GM21381 (cell line): Measurements from ENCODE around the gene GBP5.

Experiments used
- ATAC-seq: cut with Tn5 transposase; IDR thresholded peaks from one replicate; pipeline ENCODE4 v1.9.1; 2021; ENCODE audit warnings: mild to moderate bottlenecking, moderate library complexity; ENCODE audit not compliant: unreplicated experiment

Gene GBP5, protein sequence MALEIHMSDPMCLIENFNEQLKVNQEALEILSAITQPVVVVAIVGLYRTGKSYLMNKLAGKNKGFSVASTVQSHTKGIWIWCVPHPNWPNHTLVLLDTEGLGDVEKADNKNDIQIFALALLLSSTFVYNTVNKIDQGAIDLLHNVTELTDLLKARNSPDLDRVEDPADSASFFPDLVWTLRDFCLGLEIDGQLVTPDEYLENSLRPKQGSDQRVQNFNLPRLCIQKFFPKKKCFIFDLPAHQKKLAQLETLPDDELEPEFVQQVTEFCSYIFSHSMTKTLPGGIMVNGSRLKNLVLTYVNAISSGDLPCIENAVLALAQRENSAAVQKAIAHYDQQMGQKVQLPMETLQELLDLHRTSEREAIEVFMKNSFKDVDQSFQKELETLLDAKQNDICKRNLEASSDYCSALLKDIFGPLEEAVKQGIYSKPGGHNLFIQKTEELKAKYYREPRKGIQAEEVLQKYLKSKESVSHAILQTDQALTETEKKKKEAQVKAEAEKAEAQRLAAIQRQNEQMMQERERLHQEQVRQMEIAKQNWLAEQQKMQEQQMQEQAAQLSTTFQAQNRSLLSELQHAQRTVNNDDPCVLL

DNA sequence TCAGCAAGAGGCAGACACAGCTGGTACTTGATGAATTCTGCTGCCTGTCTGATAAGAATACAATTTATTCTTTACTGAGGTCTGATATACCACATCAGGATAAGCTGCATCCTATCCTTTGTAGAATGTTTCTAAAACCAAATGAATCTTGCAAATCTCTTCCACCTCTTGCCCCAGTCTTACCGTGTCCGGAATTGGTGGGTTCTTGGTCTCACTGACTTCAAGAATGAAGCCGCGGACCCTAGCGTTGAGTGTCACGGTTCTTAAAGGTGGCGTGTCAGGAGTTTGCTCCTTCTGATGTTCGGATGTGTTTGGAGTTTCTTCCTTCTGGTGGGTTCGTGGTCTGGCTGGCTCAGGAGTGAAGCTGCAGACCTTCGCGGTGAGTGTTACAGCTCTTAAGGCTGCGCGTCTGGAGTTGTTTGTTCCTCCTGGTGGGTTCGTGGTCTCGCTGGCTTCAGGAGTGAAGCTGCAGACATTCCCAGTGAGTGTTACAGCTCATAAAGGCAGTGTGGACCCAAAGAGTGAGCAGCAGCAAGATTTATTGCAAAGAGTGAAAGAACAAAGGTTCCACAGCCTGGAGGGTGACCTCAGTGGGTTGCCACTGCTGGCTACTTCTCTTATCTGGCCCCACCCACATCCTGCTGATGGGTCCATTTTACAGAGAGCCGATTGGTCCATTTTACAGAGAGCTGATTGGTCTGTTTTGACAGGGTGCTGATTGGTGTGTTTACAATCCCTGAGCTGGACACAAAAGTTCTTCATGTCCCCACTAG lies at the start of gene GBP5:
Gene GBP5, minus strand, starts transcription at position 592 of the 773 bp plus-strand sequence. CDS start 3,305 bp downstream, outside the sequence.
- ATAC-seq = peak; percentile 59

DNA sequence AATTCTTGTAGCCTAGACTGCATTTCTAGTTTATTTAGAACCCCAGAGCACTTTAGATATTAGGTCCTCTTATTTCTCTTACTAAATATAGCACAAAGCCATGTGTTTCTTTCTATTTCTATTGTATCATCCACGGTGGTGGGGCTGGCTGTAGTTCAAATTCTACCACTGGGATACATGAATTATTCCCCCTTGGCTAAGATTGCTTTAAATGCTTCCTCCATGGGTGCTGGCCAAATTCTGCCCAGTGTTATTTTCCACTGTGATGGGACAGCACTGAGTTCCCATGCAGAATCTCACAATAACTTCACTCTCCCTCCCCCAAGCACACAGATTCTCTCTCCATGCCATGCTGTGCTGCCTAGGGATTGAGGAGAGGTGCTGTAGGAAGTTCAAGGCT lies 49.7 kb upstream of the GBP5 start:
- no peak for ATAC-seq

DNA sequence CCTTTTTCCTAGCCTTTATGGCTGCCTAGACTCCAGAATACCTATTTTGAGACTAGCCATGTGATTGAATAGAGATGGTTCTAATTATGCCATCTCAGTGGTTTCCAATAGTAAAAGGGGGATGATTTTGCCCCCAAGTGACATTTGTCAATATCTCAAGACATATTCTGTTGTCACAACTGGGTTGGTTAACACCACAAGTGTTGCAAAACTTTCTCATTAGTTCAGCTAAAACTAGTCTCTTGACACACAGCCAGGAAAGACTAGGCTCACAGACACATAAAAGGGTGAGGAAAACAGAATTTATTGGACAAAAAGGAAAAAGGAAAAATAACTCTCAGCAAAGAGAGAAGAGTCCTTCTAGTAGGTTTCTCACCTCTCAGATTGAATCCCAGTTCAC lies 39.9 kb upstream of the GBP5 start:
- no peak for ATAC-seq

DNA sequence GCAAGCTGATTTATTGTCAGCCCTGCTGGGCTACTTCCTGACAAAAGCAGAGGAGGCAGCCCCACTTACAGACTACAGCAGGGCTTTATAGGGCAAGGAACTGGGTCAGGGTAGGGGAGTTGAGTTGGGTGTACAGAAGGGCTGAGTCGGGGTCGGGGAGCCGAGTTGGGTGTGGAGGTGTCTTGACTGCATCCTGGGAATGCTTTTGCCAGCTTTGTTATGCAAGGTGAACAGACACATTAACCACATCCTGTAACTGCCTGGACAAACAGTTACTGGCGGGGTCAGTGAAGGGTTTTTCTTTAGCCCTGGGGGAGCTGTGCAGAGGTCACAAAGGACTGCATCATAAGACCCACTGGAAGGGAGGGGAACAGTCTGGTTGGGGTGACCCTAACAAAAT lies 39.1 kb upstream of the GBP5 start:
- ATAC-seq = peak; percentile 61

DNA sequence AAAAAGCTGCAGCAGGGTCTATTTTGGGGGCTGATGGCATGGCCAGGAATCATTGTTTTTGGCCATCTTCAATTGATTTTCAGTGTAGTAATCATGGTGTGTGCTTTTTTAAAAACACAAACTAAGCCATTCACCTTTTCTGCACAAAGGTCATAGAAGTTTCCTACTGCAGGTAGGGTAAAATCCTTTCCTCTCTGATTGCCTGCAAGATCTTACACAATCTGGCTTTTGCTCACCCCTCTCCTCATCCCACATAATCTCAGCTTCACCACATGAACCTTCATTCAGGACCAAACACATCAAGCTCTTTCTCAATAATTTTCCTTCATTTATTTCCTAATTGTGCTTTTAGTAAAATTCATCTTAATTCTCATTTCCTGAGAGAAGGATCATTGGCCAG lies 38.3 kb upstream of the GBP5 start:
- no peak for ATAC-seq

DNA sequence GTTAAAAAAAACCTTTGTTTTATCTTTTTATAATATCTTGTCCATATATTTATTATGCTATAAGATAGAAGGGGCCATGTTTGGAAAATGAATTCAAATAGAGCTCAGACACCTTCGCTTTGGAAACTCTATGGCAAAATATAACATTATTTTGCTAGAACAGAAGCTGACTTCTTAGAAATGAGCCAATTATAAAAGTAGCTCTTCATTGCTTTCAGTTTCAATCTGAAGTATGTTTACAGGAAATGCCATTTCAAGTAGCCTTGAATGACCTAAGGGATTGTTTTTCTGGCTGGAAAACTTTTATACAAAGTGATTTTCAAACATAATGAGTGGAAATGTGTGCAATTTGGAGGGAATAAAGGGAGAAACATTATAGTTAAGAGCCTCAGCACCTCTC lies 37.8 kb upstream of the GBP5 start:
- ATAC-seq = peak; percentile 76

DNA sequence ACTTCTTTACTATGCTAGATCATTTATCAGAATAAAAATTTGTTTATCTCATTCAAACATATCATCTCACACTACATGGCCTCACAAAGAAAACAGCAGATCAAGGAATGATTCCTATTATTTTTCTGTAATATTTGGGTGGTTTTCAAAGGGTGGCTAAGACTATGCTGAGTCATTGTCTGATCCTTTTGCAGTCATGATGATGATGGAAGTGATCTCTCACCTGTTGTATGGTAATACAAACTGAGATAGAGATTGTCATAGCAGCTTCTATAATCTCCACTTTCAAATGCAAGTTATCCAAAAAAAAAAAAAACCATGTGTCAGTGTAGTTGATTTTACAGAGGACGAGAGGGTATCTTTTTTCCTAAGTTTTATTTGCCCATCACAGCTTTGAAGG lies 37.2 kb upstream of the GBP5 start:
- ATAC-seq = no peak

DNA sequence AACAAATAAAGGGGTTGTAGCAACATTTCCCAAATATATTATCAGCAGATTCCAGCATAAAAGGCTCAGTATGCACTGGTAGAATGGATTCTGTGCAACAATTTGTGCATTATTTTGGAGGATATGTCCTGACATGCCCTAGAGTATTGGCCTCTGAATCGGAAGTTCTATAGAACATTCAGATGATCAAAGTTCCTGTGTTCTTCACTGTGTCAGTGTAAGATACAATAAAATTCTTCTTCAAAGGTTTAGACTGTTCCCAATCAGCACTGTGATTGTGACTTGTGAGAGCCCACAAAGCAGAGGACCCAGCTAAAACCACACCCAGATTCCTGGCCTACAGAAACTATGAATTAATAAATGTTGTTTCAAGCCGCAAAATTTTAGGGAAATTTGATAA lies 33.6 kb upstream of the GBP5 start:
- no peak for ATAC-seq

DNA sequence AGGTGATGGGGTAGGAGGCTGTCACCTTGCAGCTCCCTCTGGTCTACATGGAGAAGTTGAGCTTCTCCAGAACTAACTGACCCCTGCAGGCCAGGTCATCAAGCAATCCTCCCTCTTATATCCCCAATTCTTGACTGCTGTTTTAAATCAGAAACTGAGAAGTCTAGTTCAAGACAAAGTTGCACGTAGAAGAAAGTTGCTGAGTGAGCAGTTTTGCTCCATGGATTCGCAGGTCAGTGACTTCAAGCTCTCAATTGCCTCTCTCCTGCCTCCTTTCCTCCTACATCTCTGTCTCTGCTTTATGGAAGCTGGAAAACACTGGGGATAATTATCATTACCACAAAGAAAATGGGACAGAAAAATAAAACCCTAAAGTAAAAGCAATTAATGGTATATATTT lies 32.8 kb upstream of the GBP5 start:
- no peak for ATAC-seq

DNA sequence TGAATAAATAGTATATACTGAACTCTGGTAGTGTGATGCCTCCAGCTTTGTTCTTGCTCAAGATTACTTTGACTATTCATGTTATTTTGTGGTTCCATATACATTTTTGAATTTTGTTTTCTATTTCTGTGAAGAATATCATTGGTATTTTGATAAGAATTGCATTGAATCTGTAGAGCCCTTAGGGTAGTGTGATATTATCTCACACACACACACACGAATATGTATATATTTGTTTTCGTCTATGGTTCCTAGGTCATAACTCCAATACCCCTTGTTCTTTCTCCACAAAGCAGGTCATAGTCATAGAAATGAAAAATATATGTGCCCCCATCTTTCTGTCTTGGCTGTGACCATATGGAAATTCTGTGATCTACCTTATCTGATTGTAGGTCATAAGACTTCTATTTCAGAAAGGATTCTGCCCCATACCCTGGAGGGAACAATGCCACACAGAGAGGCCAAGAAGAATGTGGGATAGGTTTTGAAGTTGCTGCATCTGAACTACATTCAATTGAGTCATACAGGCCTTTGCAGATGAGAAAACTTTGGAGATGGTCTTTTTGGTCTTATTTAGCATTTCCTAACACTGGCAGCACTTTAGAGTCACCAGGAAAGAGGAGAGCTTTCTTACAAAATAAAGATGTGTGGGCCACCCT lies 32.0 kb upstream of the GBP5 start:
- ATAC-seq = no peak

DNA sequence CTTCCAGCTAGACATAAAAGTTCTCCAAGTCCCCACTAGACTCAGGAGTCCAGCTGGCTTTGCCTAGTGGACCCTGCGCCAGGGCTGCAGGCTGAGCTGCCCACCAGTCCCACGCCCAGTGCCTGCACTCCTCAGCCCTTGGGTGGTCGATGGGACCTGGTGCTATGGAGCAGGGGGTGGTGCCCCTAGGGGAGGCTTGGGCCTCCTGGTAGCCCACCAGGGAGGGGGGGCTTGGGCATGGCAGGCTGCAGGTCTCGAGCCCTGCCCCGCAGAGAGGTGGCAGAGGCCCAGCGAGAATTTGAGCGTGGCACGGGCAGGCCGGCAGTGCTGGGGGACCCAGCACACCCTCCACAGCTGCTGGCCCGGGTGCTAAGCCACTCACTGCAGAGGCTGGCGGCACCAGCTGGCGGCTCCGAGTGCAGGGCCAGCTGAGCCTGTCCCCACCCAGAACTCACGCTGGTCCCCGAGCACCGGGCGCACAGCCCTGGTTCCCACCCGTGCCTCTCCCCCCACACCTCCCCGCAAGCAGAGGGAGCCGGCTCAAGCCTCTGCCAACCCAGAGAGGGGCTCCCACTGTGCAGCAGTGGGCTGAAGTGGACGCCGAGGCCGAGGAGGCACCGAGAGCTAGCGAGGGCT lies 30.2 kb upstream of the GBP5 start:
- ATAC-seq = no peak

DNA sequence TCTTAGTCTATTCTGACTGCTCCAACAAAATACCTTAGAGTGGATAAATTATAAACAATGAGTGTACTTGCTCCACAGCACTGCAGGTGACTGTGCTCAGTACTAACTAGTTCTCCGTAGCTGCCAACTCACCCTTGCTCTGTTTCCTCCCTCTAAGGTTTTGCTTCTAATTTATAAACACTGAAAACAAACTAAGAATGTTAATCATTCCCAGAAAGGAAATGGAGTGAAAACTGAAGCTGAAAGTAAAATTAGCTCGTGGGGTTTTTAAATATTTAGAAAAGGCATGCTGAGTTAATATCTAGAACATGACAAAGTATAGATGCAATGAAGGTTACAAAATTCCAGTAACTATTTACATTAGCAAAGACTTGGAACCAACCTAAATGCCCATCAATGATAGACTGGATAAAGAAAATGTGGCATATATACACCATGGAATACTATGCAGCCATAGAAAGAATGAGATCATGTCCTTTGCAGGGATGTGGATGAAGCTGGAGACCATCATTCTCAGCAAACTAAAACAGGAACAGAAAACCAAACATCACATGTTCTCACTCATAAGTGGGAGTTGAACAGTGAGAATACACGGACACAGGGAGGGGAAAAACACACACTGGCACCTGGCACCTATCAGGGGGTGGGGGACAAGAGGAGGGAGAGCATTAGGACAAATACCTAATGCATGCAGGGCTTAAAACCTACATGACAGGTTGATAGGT lies 27.2 kb upstream of the GBP5 start:
- peak; percentile 86 for ATAC-seq

DNA sequence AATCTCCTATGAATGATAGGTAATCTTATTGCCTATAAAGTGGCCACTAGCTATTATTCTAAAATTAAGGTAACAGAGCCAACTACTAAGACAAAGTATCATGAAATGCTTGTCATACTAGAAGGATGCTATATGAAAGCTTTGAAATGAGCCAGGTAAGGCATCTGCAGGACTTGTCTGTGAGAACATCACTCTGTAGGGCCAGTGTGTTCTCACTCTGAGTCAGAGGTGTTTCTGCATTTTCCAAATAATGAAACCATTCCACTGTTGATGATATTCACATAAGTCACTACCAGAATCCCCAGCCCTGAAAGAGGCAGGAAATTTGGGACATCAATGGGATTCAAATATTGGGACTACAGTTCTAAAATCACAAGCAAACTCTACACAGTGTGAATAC lies 25.8 kb upstream of the GBP5 start:
- no peak for ATAC-seq

DNA sequence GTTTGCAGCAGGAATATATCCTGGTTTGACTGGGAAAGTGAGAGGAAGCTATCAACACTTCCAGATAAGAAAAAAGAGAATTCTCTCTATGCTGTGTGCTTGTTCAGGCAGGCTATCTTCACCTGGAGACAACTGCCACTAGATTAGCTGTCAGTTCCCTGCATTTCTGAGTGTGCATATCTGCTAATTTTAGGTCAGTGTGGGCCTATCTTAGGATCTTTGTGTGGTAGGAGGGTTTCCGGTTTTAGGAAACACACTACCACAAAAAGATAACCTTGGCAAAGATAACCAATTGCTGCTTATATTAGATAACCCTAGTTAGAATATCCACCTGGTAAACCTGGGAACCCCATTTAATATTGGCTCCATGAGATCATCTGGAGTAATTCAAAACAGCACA lies 22.5 kb upstream of the GBP5 start:
- no peak for ATAC-seq

DNA sequence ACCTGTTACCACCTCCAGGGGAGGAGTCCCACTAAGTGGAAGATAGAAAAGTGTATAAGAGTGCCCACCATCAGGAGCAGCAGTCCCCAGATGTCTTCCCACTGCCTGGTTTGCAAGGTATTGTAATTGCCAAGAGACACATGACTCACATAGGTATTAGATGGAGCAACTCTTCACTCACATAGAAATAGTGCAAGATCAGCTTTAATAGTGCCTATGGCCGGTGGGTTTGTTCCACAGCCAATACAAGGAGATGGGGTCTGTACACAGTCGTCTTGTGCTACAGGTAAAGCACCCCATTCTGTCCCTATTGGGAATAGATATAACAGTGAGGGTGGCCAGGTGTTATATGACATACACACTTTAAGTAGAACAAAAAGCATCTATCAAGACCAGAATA lies 18.6 kb upstream of the GBP5 start:
- no peak for ATAC-seq

DNA sequence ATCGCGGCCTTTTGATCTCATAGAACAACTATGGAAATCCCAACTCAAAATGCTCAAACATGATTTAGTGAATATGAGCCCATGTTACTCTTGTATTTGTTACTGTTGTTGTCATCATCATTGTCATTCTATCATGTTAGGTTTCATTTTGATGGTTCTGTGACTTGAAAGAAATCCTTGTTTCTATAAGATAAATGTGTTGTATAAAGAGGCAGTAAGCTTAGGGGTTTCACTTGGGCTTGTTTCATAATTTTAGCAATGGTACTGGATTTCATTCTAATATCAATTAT lies 15.3 kb upstream of the GBP5 start:
- ATAC-seq = no peak

DNA sequence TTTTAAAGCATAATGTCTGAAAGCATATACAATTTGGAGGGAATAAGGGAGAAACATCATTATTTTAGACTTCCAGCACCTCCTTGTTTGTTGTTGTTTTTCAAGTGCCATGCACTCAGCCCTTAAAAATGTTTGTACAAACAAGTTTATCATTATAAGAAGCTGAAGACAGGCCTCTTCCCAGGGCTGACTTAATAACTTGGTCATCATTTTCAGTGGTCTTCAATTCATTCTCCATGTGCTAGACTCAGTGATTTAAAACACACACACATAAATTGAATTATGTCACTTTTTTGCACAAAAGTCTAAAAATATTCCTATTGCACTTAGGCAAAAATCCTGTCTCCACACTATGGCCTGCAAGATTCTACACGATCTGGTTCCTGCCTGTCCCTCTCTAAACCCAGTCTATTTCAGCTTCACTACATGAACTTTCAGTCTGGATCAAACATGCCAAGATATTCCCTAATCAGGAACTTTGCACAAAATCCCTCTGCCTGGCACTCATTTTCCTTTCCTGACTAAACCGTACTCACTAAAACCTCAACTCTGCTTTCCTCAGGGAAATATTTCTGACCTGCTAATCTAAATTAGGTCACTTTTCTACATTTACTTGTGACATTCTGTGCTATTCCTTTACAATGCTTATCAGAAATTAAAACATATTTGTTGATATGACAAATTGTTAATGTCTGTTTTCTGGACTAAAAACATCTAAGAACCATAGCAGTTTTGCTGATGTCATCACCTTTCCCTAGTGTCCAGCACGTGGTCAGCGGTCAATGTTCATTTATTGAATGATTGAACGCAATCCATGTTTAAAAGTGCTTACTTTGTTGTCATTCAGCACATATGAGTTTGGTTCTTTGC lies 14.8 kb upstream of the GBP5 start:
- ATAC-seq = peak; percentile 17

DNA sequence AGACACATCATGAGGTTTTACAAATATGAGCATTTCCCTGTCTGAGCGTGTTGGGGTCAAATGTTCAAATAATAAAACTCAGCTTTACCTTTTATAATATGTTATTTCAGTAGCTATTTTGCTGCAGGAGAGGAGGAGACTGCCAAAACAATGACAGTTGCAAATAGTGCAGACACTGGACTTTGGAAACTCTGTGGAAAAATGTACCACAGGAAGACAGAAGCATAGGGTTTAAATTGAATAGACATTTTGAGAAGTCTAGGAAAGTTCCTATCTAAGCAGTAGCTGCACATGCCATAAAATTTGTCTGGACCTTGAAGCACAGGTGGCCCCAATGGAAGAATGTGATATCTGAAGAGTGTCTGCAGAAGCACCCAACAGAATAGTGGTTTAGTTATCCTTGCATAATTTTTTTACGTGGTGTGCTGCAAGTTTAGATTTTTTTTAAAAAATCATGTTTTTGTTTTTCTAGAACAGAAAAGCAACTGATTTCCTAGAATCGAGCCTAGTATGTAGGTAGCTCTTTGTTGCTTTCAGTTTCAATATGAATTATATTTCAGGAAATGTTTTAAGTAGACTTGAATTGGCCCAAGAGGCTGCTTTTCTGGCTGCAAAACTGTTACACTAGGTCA lies 14.0 kb upstream of the GBP5 start:
- peak; percentile 94 for ATAC-seq

DNA sequence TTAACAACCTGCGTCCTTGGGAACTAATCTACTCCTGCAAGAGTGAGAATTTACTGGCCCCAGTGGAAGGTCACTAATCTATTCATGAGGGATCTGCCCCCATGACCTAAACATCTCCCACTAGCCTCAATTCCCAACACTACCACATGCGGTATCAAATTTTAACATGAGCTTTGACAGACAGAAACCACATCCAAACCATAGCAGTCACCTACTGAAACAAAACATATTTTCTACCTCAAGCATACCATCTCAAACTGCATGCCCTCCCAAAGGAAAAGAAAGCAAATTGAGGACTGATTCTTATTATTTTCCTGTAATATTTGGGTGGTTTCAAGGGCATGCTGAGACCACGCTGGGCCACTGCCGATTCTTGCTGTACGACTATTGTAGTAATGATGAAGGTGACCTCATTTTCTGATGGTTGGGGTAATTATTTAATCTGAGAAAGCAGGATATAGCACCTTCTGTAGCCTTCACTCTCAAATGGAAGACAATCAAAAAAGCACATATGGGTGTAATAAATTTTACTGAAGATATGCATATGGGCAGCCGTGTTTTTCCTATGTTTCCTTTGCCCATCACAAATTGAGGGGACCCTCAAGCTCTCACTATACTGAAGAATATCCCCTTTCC lies 13.2 kb upstream of the GBP5 start:
- ATAC-seq = no peak
